RPMI8226 (cell line): ENCODE results near the gene PTPRR.
A peak's percentile ranks its signal among the peaks of the same experiment; 100 is the strongest.

Source experiments
- DNase-seq: peaks from one replicate; pipeline ENCODE4 v3.0.0-alpha.2; 2015

The PTPRR gene

DNA sequence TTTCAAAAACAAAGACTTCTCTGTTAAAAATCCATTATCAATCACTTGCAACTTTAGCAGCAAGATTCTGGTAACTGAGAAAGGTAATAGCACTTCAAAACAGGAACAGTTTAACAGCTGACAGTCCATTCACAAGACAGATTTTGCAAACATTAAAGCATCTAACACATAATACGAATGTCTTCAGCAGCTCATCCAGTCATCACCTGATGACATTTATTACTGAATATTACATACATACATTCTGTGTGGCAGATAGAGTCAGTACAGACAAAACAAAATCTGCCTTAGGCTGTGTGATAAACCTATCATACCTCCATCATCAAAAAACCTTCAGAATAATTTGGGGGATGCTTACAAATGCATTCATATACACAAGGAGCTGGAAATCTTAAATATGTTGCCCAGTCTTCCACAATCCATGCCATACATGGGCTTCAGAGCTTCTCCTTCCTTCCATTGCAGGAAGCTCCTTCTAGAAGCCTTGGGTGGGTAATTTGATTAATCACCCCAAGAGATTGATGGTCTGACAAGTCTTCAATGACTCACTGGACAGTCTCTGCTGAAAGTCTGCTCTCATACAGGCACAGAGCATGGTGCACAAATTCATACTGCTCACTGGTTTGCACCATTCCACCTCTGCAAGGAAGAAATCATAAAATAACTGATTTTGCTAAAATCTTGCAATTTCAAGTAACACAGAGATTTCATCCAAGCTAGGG, 281.7 kb downstream of the PTPRR start:
- DNase-seq, result no peak

DNA sequence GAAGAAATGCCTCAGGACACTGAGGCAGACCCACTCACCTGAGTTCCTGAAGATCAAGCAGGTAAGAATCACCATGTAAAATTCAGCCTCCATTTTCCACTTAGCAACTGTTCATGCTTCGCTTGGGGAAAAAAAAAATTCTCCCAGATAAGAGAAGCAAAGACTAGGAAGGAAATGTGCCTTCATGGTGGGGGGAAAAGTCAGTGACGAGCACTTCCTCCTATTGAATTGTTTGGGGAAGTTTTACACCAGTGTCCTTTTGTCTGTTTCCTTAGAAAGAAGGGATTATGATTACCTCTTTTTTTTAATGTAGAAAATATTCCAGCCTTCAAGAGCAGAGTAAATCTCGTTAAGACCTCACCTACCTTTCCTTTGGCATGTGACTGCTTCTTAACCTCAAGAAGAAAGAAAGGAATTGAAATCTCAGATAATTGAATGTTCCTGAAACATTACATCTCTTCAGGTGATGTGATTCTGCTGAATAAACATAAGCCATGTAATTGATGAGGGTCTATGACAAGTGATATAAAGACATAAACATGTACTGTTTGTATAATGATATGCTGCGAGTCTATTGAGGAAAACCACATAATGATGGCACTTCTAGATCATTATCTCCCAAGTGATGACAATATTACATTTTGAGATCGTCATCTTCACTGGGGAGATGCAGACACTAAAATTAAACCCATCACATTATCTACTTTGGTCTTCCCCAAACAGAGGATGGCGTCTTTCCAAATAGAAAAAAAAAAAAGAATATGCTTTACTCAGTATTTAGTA, 283.0 kb downstream of the PTPRR start, which contains the start of gene PTPRB:
PTPRB (minus strand) TSS at position 127 of the 783 bp plus-strand sequence; CDS start at position 93, 34 bp downstream.
- DNase-seq, result no peak

DNA sequence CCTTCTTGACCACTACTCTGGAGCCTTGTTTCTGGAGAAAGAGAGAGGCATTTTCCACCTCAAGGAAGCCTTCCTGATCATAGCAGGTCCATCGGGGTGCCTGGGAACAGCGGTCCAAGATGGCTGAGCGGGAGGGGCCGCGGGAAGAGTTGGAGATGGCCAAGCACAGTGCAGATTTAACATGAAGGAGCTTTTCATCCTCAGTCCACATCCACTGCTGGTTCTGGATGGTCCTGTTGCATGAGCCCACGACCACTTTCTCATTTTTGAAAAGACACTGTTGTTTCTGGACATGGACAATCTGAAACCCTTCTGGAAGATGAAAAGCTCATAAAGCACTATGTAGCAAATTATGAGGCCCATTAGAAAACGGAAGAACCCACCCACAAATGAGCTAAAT, 284.8 kb downstream of the PTPRR start:
- no peak for DNase-seq

DNA sequence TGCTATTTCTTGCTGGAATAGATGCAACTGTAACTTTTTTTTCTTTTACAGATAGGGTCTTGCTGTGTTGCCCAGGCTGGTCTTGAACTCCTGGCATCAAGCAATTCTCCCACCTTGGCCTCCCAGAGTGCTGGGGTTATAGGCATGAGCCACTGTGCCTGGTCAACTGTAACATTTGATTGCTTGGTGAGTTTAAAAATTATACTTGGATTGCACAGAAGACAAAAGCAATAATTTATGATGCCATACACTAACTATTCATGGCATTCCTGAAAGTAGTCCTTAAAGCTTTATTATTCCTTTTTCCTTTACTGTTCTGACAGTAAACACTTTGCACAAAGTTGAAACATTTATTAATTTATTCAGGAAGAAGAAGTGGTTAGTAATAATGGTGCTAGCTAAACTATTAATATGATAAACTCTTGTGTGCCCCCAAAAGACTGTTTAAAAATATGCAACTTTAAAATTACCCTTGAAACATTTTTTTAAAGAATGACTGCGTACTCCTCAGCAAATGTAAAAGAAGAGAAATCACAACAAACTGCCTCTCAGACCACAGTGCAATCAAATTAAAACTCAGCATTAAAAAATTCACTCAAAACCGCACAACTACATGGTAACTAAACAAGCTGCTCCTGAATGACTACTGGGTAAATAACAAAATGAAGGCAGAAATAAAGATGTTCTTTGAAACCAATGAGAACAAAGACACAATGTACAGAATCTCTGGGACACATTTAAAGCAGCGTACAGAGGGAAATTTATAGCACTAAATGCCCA, 291.6 kb downstream of the PTPRR start:
- DNase-seq, result no peak

DNA sequence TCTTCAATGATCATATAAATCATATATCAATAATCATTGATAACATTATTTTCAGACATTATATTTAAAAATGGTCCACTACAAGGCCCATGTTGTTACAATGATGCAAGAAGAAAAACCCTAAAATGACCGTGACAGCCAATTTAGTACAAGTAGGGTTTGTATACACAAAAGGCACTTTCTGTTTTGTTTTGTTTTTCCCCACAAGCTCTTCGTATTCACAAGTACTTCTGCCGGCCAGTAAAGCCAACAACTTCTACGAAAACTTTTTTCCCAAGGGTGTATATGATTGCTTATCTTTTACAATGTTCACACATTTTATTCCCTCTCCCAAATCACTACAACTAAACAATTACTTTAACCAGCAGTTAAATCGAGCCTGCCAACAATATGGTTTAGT, 292.9 kb downstream of the PTPRR start:
- no peak for DNase-seq

DNA sequence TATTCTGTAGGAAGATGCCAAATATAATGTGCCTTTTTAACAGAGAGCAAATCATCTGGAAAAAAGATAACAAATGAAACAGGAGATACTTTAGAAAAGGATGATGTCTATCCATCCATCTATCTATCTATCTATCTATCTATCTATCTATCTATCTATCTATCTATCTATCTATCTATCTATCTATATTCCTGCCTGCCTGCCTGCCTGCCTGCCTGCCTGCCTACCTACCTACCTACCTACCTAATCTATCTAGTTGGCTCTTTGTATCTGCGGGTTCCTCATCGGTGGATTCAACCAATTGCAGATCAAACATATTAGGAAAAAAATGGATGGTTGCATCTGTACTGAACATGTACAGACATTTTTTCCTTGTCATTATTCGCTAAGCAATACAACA, 294.4 kb downstream of the PTPRR start:
- DNase-seq, result no peak

DNA sequence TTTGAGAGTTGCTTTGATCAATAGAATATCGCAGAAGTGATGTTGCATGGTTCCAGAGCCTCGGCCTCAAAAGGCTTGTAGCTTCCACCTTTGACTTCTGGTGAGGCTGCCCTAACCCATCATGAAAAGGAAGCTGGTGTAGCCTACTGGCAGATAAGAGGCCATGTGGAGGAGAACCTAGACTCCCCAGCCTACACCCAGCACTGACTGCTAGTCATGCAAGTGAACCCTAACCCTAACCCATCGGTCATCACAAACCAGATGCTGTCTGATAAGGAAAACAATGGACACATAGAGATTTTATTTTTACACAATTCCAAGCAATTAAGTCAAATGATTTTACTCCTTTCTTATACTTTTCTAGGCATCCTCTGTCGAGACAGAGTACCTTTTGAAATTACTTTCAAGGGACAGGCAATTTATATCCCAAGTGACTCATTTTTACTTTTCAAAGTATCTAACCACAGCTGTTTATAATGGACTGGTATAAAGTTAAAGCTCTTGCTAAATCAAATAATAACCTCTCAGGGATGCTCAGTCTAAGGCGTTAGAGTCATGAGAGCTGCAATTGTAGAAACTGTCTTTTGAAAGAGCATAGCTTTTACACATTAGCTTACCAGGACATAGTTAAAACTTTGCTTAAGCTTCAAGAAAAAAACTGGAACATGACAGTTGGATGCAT, 300.9 kb downstream of the PTPRR start:
- DNase-seq, result no peak

DNA sequence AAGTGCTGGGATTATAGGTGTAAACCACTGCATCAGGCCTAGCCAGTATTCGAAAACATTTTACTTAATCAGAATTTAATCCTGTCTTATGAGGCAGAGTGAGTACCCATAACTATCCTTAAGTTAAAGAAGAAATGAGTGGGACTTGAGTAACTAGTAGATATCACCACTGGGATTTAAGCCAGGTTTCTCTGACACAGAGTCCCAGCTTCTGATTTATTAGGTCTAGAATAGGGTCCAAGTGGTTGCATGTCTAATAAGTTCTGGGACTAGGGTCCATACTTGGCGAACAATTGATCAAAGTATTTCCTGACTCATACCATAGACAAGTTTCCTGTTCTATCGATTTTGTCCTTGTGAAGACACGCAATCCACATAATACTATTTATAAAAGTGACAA, 302.2 kb downstream of the PTPRR start:
- no peak for DNase-seq

DNA sequence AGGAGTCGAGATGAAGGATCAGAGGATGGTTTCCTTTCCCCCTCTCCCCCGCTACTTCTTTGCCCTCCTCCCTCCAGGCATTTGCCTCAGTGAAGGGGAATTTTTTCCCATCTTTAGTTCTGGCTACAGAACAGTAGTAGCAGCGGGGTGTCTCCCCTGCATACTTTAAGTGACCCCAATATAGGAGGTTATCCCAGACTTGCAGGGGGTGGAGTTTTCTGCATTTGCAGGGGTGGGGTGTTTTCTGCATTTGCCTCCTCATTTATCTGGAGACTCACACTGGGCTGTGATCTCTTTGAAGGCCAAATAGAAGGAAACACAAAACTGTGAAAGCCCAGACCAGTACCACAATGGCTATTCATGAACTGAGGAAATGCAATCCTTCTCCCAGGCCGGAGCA, 303.1 kb downstream of the PTPRR start:
- DNase-seq, result no peak

DNA sequence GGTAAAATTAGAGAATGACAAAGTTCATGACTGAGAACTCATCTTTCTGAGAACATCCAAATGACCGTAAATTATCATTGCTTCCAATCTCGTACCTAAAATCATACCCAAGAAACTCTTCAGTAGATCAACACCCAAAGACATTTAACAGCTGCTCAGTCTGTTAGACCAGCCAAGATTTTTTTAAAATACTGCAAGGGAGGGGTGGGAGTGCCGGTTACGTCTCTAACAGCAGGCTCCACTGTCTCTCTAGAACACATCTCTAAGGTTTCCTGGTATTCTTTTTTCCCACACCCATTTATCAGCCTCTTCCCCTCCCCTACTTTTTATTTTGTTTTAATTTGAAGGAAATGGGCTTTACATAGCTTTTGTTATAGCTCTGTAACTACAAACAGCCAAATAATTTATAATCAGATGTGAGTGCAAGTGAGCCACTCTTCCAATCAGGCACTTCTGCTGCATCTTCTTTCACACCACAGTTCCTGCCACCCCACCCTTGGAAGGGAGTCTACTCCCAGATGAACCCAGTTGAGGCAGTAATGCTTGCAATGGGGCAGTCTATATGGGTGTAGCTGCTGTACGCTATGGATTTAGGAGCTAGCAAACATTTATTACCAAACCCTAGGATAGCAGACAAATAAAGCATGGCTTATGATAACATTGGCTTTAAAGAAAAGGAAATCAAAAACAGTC, 305.2 kb downstream of the PTPRR start:
- no peak for DNase-seq

DNA sequence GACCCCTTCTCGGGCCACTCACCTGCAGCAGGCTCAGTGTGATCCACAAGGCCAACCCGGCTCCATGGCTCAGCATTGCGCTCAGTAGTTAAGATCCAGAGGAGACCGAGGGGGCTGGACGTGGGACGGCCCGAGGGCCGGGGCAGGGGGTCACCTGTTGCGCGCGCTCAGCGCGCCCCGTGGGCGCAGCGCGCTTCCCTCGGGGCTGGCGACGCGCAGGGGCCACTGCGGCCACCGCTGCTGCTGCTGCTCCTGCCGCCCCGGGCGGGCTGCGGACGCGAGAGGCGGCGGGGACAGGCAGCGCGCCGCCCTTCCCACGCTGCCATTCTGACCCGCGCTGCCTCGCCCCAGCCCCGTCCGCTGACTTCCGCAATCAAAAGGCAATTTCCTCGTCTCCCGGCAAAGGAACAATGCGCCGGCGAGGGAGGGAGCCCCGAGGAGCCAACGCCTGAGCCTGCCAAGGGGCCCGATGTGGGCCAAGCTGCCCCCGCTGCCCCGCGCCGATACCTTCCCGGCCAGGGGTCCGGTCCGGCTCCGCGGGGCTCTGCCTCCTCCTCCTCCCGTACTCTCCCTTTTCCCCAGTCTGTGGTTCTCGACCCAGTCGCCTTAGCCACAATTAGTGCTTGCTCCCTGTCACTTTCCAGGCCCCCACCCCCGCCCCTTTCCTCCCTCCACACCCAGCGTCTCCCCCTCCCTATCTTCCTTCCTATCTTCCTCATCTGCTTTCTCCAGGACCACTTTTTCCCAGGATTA, 310.6 kb downstream of the PTPRR start:
- DNase-seq, result peak; percentile 5

DNA sequence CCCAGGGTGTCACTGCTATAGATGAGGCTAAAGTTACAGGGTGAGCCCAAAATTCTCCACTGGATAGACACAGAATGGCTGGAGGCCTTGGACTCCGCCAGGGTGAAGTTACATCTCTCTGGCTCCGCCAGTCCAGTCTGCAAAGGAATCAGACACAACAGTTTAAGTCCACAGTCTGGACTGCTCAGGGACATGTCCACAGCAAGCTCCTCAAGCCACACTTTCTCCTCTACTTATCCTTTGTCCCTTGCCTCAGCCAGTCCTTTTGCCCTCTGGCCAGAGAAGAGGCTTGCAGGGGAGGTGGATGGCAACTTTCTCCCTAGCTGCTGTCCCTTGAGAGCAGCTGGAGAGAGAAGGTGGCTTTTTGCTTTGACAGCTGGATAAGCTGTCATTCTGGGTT, 311.3 kb downstream of the PTPRR start:
- DNase-seq, result no peak

DNA sequence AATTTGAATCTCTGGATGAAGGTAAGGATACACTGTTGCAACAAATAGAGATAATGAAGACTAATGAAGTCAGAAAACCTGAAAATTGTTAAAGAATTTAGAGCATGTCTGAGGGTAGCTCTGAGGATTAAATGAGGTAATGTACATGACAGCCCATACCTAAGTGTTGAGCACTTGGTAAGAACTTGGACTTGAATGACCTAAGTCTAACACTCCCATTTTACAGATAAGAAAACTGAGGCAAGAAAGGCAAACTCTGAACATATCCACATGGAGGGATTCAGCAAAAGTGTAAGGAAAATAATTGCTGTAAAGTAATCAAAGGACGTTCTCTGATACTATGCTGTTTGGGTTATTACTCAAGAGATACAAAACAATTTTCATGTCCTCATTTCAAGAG, 312.4 kb downstream of the PTPRR start:
- no peak for DNase-seq

DNA sequence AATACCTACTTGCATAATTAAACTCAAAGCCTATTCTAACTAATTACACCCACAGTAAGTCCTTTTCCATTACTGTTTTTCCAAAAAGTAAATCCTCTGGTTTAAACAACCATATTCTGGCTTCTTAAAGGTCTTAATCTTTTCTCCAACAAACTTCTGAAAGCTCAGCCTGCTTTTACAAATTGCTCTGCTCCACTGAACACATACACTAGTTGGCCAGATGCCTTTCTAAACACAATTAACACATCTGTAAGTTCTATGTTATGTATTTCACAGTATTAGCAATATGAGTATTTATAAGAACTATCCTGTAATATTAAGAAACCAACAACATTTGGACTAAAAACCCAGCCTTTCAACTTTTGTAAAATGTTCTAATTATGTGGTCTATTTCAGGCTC, 313.4 kb downstream of the PTPRR start:
- no peak for DNase-seq

DNA sequence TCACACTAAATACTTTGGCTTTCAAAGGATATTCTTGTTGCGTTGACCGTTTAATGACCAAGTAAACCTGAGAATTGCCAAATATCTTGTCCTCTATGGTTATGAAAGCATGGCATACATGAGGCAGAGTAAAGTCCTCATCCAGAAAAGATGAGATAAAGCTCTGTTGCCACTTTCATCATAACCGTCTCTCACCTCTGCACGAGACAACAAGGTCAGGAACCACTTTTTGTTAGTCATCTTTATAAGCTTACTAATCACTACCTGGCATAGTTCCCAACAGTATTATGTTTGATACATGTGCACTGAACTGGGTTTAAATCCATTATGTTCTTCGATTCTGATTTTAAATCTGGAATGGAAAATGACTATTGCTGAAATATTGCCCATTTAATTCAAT, 314.6 kb downstream of the PTPRR start:
- DNase-seq, result no peak

DNA sequence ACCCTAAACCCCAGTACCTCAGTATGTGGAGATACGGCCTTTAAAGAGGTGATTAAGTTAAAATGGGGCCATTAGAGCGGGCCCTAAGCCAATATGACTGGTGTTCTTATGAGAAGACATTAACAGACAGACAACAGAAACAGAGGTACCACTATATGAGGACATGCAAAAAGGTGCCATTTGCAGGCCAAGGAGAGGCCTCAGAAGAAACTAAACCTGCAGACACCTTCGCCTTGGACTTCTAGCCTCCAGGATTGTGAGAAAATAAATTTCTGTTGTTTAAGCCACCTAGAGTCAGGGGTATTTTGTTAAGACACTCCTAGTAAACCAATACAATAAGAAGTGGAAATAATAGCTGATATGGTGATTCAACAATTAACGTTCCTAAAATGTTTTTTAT, 315.9 kb downstream of the PTPRR start:
- DNase-seq, result no peak

DNA sequence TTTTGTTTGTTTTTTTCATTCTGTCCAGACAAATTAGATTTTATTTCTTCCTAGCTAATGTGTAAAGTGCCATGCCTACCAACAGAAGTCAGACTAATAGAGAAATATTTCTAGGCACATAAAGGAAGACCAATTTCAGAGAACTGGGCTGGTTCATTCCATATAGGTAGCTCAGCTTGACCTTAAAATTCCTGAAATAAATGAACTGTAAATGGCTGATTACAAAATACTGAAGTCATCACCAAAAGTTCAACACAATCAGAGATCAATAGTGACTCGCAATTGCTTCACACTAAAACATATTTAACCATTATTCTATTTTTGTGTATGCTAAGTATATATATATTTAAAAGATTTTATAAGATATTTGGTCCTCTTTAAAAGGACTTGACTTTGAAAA, 317.5 kb downstream of the PTPRR start:
- no peak for DNase-seq

DNA sequence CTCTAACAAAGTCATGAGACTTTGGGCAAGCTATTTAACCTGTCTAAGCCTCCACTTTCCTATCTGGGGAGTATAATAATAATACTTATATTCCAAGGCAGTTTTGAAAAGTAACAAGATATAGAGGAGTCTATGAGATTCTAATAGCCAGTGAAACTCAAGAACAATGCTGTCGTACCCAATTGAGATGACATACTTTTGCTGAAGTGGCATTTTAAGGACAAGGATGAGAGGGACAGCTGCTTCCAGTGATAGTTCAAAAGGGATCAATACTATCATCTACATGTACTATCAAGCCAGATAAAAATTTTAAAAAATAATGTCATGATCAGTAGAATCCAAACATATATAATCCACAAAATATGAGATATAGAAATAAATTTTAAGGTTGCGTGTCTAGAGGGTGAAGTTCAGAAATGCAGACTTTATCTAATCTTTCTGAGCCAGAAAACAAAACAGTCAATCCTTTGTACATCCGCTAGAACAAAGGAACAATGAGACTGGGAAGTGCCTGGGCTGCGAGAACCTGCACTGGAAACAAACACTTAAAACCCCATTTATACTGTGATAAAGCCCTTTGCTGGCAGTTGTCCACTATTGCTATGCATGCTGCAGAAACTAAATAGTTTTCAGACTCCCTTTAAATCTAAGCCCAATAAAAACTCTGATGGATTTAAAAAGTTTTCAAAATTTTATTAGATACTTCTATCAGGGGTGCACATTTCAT, 321.9 kb downstream of the PTPRR start:
- no peak for DNase-seq

DNA sequence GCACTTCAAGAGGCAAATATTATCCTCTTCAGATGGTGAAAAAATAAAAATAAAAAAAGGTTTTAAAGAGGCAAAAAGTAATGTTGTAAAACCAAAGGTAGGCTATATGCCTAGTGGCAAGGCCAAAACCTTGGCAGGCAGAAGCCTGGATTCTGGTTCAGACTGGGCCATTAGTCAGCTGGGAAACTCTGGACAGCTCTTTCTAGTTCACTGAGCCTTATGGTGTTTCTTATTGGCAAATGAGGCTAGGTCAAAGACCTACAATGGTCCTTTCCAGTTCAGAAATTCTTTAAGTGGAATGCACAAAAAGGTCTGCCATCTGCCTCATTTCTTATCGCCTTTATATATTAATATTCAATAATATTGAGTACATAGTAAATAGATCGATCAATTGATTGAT, 327.9 kb downstream of the PTPRR start:
- no peak for DNase-seq

DNA sequence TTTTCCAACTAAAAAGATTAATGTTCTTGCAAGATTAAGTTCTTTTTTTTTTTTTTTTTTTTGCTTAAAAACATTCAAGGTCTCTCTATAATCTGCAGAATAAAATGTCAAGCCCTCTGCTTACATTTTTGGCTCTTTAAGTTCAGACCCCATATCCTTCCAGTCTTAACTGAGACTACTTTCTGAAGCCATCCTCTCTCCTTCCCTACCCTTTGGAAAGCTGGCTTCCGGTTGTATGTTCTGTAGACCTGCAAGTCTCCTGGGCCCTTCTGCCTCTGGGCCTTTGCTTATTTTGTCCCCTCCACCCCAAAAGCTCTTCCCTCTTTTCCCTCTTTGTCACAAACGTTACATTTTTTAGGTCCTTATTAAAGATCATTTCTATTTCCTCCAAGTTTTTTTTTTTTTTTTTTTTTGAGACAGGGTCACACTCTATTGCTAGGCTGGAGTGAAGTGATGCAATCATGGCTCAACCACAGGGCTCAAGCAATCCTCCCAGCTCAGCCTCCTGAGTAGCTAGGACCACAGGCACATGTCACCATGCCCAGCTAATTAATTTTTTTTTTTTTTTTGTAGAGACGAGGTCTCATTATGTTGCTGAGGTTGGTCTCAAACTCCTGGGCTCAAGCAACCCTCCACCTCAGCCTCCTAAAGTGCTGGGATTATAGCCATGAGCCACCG, 329.9 kb downstream of the PTPRR start:
- no peak for DNase-seq
